ENCODE measurements around the gene MYCBP2.
"Not testable (repeated sequence)": the region's sequence is repeated elsewhere in the genome, so short reads cannot be mapped to it uniquely, and the experiment has no call there.

Gene MYCBP2

DNA sequence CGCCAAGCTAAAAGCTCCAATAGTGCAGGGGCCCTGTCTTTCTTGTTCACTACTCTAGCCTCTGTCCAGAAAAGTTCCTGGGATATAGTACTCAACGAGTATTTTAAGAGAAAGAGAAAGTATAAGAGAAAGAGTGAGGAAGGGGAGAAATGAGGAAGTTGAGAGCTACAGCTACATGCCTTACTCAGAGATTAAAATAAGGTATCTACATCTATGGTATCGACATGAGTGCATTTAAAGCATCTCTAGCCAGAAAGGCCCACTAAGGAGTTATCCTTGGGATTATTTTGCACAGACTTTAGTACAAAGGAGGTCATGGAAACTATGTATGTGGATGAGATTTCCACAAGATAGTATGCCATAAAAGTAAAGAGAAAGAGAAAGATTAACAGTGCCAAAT is 28.5 kb downstream of the MYCBP2 start:
- no peak for DNase-seq

GRCh38 chr13:77291774-77292173 is 35.1 kb downstream of the MYCBP2 start:
- DNase-seq, result no peak

GRCh38 chr13:77290342-77290741 is 36.6 kb downstream of the MYCBP2 start:
- DNase-seq, result no peak

DNA sequence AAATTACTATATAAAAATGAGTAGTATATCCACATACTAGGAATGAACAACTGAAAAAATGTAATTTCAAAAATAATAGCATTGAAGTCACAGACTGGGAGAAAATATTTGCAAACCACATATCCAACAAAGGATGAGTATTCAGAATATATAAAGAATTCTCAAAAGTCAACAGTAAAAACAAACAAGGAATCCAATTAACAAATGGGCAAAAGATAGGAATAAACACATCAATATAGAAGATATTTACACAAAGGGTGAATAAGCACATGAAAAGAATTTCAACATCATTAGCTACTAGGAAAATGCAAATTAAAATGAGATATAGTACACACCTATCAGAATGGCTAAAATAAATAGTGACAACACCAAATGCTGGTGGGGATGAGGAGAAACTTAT is 37.0 kb downstream of the MYCBP2 start:
- no peak for DNase-seq

- DNase-seq, result not testable (repeated sequence)
Measured at GRCh38 chr13:77285632-77286031, 41.3 kb downstream of the MYCBP2 start.

DNA sequence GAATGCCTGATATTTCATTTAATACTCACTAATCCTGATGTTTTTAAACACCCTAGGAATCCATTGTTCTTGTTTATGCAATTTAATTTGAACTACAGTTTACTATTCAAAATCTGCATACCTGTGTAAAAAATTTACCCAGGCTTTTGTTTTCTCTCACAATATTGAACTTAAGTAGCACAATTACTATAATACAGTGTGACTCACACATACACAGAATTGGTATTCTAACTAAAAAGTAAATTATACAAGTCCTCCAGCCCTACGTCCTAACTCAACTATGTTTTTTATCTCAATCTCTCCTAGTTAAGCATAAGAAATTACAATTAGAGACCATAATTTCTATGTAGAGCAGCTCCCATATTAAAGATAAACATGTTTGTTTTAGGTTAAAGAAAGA is 41.8 kb downstream of the MYCBP2 start:
- no peak for DNase-seq

DNA sequence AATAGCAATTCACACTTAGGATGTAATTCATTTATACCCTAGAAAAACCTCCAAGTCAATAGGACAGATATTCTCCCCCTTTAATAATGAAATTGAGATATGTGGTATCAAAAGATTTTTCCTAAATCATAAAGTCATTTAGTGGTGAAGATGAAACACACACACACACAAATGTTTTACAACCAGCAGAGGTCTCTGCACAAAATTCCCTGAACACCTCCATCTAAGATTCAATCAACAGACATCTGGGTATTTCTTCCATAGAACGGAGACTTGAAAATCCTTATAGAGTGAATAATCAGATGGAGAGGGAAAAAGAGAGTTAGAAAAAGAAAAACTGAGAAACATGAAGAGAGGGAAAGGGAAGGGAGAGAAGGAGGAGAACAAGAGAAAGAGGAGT is 52.8 kb downstream of the MYCBP2 start:
- no peak for DNase-seq

DNA sequence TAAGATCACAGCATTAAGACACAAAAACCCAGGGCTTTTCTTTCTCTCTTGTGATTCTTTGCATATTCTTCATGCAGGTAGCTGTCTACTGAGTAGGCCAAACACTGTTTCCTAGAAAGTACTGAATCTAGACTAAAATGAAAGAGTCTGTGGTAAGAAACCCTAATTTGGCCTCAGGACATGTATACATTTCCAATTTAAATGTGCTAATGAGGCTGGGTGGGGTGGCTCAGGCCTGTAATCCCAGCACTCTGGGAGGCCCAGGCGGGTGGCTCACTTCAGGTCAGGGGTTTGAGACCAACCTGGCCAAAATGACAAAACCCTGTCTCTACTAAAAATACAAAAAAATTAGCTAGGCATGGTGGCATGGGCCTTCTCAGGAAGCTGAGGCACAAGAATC is 57.8 kb downstream of the MYCBP2 start:
- DNase-seq, result no peak

DNA sequence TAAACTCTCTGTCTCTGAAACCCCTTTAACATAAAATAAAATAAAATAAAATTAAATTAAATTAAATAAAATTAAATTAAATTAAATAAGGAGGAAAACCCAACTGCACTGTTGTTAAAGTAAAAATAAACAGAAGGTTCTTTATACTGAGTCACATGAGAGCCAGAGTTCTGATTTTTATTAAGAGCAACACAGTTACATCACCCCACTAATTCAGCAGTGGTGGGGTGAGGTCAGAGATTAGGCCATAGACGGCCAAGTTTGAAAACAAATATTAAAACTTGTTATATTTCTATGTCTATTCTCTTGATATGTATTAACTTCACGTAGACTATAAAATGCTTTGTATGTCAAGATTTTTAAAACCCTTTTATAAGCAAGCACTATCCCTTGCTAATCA is 59.5 kb downstream of the MYCBP2 start:
- no peak for DNase-seq

DNA sequence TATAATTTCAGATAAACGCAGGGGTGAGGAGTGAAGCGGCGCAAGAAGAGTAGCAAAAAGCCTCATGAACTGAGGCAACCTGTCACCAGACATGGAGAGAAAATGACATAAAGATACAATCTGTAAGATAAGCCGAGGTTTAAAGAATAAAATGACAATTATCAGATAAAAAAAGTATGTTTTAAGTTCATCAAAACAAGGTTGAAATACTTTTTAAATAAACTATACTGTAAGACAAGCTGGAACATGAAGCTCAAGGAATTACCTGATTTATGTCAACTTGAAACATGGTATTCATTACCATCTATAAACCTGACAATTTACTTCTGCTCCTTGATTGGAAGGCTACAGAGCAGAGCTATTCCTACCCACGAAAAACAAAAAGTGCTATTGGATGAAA is 61.6 kb downstream of the MYCBP2 start:
- DNase-seq, result no peak

DNA sequence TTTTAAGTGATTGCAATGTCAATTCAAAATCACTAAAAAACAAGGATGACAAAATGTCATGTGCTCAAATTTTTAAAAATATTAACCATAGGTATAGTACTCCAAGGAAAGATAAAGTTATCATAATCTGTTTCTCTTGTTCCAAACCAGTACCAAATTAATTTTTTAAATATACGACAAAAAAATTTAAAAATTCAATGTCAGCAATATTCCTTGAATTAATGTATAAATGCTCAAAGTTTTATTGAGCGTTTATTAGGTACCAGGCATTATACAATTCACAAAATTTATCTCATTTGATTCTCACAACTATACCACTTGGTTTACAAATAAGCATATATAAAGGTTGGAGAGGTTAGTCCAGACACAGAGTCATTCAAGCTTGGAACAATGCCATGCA is 64.7 kb downstream of the MYCBP2 start:
- DNase-seq, result no peak

DNA sequence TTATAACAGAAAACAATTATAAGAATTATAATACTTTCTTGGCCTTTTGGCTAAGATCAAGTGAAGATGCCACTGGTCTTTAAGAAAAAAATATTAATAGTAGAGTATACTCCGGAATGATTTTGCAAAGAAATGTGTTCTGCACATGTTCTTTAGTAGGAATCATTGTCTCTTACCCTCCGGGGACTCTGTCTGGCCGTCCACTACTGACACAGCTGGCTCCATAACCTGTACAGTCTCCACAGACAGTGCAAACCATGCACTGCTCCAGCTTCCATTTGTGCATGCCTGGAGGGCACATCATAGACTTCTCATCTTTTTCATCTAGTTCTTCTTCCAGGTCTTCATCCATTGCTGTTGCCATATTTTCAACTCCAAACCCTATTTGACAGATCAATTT is 75.9 kb downstream of the MYCBP2 start:
- no peak for DNase-seq

DNA sequence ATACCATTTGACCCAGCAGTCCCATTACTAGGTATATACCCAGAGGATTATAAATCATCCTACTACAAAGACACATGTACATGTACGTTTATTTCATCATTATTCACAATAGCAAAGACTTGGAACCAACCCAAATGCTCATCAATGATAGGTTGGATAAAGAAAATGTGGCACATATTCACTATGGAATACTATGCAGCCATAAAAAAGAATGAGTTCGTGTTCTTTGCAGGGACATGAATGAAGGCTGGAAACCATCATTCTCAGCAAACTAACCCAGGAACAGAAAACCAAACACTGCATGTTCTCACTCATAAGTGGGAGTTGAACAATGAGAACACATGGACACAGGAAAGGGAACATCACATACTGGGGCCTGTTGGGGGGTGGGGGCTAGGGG is 81.7 kb downstream of the MYCBP2 start:
- not testable (repeated sequence) for DNase-seq

DNA sequence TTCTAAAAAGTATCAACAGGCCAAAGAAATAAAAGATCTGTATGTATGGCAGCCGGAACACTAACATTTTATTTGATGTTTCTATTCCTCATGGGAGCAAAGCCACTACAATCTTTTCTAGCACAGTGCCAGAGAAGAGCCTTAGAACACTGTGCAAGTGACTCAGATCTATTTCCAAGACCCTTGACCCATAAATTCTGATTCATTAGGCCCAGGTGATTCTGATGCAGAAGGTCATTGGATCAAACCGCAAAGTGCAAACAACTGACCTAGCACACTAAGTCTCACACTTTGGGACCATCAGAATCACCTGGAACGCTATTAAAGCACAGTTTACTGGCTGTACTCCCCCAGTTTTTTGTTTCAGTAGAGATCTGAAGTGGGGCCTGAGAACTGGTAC is 87.6 kb downstream of the MYCBP2 start:
- no peak for DNase-seq

GRCh38 chr13:77235456-77236022 is 91.4 kb downstream of the MYCBP2 start:
- no peak for DNase-seq

- DNase-seq, result no peak
Measured at GRCh38 chr13:77233159-77233558, 93.7 kb downstream of the MYCBP2 start.

- no peak for DNase-seq
Measured at GRCh38 chr13:77230560-77230959, 96.3 kb downstream of the MYCBP2 start.

DNA sequence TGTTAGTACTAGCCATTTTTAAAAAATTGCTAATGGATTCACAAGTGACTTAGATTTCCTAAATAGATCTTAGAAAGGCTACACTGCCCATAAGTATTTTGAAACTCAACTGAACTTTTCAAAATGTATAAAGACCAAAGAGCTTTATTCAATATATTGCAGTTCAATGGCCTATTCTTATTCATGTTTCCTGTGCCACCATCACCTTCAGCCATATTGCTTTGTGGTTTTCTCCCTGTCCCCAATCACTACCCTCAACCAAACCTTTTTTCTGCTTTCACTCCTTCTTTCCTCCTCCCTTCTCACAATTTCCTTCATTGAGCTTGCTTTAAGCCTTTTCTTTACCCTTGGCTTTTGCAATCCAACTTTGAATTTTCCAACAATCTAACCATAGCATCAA is 100.9 kb downstream of the MYCBP2 start:
- DNase-seq, result no peak

DNA sequence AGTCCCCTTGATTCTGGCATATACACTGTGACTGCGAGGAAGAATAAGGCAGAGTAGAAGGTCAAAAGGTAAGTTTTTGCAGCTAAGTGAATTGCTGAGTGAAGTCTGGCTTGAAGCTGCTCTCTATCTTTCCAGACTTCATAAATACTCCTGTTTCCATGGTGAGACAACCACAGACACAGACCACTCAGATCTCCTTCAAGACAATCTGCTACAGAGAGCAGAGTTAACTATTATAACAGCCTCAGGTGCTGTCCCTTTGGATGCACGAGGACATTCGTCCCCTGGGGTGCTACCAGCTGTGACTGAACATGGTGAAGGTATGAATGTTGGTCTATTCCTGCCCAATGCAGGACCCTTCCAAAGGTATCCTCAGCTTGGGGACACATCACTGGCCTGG is 104.0 kb downstream of the MYCBP2 start:
- no peak for DNase-seq

DNA sequence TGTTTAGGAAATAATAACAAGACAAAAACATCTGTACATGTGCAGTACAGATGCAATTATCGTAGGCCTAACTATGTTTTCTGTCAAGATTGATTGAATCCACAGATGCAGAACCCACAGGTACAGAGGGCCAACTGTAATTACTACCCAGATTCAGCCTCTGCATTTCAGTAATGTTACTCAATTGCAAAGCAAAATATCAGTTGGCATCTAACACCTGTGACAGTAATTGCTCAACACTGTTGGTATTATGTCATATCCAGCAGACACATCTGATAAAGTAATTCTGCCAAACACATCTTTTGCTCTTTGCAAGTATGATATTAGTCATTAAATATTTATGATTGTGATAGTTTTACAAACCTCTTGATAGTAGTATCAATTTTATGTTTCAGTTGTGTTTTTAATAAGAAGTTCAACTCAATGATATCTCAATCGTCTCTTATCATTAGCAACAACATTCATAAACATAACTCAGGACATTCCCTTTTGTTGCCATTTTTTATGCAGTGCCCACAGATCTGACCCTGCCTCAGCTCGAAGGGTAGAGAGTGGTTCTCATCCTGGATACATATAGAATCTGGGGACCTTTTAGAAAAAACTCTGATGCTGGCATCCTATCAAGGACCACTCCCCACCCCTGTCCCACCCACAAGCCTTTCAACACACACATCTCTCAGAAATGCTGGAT is 104.7 kb downstream of the MYCBP2 start:
- DNase-seq, result no peak

DNA sequence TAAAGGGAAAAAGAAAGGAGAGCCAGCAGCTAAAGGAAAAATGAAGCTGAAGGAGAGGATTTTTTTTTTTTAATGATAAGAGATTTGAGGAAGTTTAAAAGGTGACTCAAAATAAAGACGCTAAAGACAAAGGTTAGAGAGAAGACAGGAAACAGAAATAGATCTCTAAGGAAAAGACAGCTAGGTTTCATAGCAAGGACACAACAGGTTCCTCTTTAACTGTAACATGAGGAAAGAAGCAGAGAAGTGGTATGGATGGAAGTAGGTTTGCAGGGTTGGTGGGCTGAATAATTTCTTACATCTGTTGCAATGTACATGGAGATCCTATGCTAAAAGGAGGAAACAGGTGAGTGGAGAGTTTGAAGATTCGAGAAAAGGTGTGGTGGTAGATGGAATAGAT is 107.5 kb downstream of the MYCBP2 start:
- no peak for DNase-seq

GRCh38 chr13:77218274-77218673 is 108.6 kb downstream of the MYCBP2 start:
- no peak for DNase-seq

DNA sequence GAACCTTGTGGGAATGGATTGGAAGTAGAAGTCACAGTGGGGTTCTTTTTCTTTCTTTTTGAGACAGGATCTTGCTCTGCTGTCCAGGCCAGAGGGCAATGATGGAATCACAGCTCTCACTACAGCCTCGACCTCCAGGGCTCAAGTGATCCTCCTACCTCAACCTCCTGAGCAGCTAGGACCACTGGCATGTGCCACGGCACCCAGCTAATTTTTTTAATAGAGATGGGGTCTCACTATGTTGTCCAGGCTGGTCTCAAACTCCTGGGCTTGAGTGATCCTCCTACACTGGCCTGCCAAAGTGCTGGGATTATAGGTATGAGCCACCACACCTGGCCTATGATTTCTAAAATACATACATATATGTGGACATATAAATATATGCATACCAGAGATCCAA is 111.4 kb downstream of the MYCBP2 start:
- DNase-seq, result no peak

GRCh38 chr13:77213644-77214043 is 113.2 kb downstream of the MYCBP2 start:
- no peak for DNase-seq

GRCh38 chr13:77207943-77208342 is 119.0 kb downstream of the MYCBP2 start:
- no peak for DNase-seq
